Stimulated activated CD8-positive, alpha-beta memory T cell treated with anti-CD3 and anti-CD28 coated beads, Interleukin-4, amount 100 ng/mL, for 1 hour (primary cell): ENCODE results near the gene SNRNP25.

ENCODE experiments used
- DNase-seq, 2 donors: peaks; one replicate each; pipeline ENCODE4 v3.0.0-alpha.2; 2020; ENCODE audit warnings: low read depth in 2 of 2, low spot score in 1 of 2

The SNRNP25 gene

GRCh38 chr16:62968-63391 is 9.4 kb downstream of the SNRNP25 start:
- no peak for DNase-seq

GRCh38 chr16:63466-63865 is 9.8 kb downstream of the SNRNP25 start:
- DNase-seq, result no peak

- no peak for DNase-seq
These were observed 10.6 kb downstream of the SNRNP25 start for GRCh38 chr16:63998-64913.

- DNase-seq, result no peak
These were observed 11.3 kb downstream of the SNRNP25 start for GRCh38 chr16:64914-65255.

- DNase-seq, result peak; percentile 69 to 72
These were observed 12.1 kb downstream of the SNRNP25 start for GRCh38 chr16:65745-66144.

- DNase-seq, result no peak
These were observed 12.9 kb downstream of the SNRNP25 start for GRCh38 chr16:66309-67182.

- DNase-seq, result no peak
These were observed 13.7 kb downstream of the SNRNP25 start for GRCh38 chr16:67183-67791.

- DNase-seq, result no peak
These were observed 14.5 kb downstream of the SNRNP25 start for GRCh38 chr16:67884-68789.

- no peak for DNase-seq
These were observed 15.6 kb downstream of the SNRNP25 start for GRCh38 chr16:69181-69580.

- no peak for DNase-seq
These were observed 17.5 kb downstream of the SNRNP25 start for GRCh38 chr16:71210-71539.

GRCh38 chr16:71540-72401 is 18.1 kb downstream of the SNRNP25 start:
- DNase-seq, result no peak

GRCh38 chr16:72561-73548 is 19.2 kb downstream of the SNRNP25 start, which contains the start of gene RHBDF1:
Gene RHBDF1 (minus strand): TSS chr16:72631. CDS start chr16:65015, 7,616 bp downstream.
- no peak for DNase-seq

- no peak for DNase-seq
These were observed 20.6 kb downstream of the SNRNP25 start for GRCh38 chr16:74051-74746.

- no peak for DNase-seq
These were observed 21.2 kb downstream of the SNRNP25 start for GRCh38 chr16:74747-75334.

GRCh38 chr16:75580-76501 is 22.2 kb downstream of the SNRNP25 start:
- DNase-seq, result no peak

- no peak for DNase-seq
These were observed 23.1 kb downstream of the SNRNP25 start for GRCh38 chr16:76535-77272.
